Brain microvascular endothelial cell (primary cell): ENCODE data around the gene P2RX1.

Source experiments
- DNase-seq: peaks from one replicate; pipeline ENCODE4 v3.0.0-alpha.2; 2020
- H3K27ac ChIP-seq: fragments of 250-450 bp; sonication (Bioruptor Pico); 2 replicates; pipeline ENCODE4 v1.5.1; 2020; ENCODE audit warnings: mild to moderate bottlenecking, moderate library complexity
- H3K27me3 ChIP-seq: fragments of 250-450 bp; sonication (Bioruptor Pico); replicated peaks from 2 replicates; pipeline ENCODE4 v1.5.1; 2020; ENCODE audit warnings: mild to moderate bottlenecking
- H3K36me3 ChIP-seq: fragments of 250-450 bp; sonication (Bioruptor Pico); replicated peaks from 2 replicates; pipeline ENCODE4 v1.5.1; 2020; ENCODE audit warnings: mild to moderate bottlenecking
- H3K4me3 ChIP-seq: 2 replicates; pipeline ENCODE4 v1.5.1; 2011; ENCODE audit warnings: low read depth, mild to moderate bottlenecking, control low read depth, low read length, moderate library complexity
- in situ Hi-C: cut with HindIII; loops from 2 replicates; pipeline ENCODE4 v1.10.0; 2017; ENCODE audit warnings: low sequenced_read_pairs, low pct_ligation_motif_present
- TF ChIP-seq, protein P1 (sequence below): IDR thresholded peaks from 2 replicates; pipeline ENCODE4 v1.5.1; 2011; ENCODE audit warnings: low read depth, mild to moderate bottlenecking, moderate library complexity, low read length, control low read depth, inconsistent platforms; ENCODE audit errors: missing control alignments

The P2RX1 gene

DNA sequence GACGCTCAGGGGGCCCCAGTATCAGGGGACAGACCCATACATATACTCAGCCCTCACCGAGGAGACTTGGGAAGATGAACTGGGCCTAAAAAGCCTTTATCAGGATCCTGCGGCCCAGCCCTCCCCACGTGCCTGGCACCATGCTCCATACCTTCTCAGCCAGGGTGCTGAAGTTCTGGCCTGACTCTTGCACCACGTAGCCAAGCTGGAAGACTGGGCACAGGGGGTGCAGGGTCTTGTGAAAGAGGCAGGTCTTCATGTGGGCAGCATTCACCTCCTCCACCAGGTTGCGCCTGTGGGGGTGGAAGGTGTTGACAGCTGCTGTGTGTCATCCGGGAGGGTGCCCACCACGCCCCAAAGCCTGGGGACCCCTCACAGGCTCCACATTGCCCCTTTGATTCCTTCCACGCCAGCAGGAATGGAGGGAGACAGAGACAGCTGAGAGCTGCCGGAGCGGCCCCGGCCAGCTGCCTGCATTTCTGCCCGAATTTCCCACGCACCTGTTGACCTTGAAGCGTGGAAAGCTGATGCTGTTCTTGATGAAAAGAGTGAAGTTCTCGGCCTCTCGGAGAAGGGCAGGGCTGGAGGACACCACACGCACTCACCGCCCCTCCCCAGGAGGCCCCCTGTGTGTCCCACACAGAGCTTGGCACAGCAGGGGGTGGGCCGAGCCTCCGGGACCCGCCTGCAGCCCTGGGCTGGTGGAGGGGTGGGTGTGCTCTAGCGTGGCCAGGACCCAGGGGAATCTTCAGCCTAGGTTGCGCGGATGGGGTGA is 13.0 kb downstream of the P2RX1 start:
- TF ChIP-seq, protein P1, sequence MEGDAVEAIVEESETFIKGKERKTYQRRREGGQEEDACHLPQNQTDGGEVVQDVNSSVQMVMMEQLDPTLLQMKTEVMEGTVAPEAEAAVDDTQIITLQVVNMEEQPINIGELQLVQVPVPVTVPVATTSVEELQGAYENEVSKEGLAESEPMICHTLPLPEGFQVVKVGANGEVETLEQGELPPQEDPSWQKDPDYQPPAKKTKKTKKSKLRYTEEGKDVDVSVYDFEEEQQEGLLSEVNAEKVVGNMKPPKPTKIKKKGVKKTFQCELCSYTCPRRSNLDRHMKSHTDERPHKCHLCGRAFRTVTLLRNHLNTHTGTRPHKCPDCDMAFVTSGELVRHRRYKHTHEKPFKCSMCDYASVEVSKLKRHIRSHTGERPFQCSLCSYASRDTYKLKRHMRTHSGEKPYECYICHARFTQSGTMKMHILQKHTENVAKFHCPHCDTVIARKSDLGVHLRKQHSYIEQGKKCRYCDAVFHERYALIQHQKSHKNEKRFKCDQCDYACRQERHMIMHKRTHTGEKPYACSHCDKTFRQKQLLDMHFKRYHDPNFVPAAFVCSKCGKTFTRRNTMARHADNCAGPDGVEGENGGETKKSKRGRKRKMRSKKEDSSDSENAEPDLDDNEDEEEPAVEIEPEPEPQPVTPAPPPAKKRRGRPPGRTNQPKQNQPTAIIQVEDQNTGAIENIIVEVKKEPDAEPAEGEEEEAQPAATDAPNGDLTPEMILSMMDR: no peak
- Histone ChIP-seq H3K4me3 (no peak overlapping the region), H3K27me3 (no peaks in the 10 kb centered on the region), H3K36me3 (no peaks in the 10 kb centered on the region), H3K27ac (no peak overlapping the region)
- in situ Hi-C loops: no loop called here
- no peak for DNase-seq

DNA sequence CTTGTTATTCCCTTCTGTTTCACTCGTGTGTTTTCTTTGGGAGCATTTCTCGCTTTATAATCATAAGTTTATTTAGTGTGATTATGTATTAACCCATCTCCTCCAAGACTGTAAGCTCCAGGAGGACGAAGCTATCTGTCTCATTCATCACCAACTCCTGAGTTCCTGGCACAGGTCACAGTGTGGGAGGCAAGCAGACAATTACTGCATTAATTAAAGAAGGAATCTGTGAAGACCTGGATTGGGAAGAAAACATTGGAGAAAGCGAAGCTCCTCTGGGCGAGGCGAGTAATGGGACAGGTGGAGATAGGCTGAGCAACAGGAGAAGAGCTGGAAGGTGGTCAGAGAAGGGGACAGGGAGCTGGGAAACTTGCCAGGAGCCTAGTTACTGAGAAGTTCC is 15.6 kb downstream of the P2RX1 start:
- Histone ChIP-seq H3K27me3 (no peaks in the 10 kb centered on the region), H3K27ac (no peak overlapping the region), H3K36me3 (no peaks in the 10 kb centered on the region), H3K4me3 (no peak overlapping the region)
- TF ChIP-seq, protein P1: no peak
- DNase-seq: no peak
- in situ Hi-C loops: no loop called here

DNA sequence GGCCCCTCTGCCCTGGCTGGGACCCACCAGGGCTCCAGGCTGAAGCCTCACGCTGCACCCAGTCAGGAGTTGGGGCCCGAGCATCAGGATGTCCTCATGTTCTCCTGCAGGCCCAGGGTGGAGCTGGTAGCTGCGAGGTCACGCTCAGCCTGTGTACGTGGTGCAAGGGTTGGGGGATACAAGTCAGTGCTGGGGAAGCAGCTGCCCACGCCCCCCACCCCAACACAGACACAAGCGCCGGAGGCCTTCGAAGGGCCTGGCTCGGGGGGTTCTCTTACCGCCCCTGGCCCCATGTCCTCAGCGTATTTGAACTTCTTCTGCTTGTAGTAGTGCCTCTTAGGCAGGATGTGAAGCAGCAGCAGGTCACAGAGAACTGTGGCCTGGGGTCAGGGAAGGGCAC is 18.5 kb downstream of the P2RX1 start:
- DNase-seq: no peak
- in situ Hi-C loops: no loop called here
- Histone ChIP-seq H3K27me3 (no peaks in the 10 kb centered on the region), H3K36me3 (no peaks in the 10 kb centered on the region), H3K4me3 (no peak overlapping the region), H3K27ac (no peak overlapping the region)
- TF ChIP-seq, protein P1: no peak

DNA sequence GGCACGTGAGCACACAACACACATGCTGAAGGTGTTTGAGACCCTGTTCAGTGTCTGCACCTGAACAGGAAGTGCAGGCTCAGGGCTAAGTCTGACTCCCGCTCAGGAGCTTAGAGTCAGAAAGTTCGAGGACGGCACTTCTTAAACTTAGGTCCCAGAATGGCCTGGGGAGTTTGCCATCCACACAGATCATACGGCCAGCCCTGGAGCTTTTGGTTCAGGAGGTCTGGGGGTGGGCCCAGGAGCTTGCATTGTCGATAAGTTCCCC is 19.4 kb downstream of the P2RX1 start:
- Histone ChIP-seq H3K4me3 (no peak overlapping the region), H3K27ac (no peak overlapping the region), H3K36me3 (no peaks in the 10 kb centered on the region), H3K27me3 (no peaks in the 10 kb centered on the region)
- no peak for DNase-seq
- in situ Hi-C loops: no loop called here
- TF ChIP-seq, protein P1: no peak

DNA sequence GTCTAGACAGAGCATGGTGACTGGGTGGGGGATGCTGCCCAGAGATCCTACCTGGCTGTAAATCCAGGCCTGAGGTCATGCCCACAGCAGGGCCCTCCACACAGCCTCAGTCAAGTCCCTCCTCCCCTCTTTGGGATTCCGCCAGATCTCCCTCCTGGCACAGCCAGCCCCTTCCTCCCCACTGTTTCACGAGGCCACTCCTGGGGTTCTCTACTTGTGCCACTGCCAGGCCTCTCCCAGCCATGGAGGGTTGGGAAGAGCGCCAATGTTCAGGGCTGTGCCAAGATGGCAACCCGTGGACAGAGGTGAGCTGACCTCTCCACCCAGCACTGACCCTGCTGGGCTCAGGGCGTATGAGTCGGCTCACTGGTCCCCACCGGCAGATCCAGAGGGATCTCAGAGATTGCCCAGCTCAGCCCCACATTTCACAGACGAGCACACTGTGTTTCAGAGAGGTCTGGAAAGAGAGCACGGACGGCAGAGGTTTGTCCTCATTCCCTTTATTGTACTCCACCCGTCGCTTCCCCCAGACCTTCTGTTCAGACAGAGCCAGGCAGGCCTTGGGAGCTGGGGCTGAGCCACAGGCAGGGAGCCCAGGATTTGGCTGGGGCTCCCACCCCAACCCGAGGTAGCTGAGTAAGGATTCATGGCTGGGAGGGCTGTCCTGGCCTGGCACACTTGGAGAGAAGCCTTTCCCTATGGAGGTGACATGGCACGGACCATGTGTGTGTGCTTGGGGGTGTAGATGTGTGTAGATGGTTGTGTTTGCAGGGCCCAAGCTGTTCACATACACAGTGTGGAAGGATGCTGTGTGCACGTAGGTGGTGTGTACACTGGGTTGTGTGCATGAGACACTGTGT is 19.9 kb downstream of the P2RX1 start:
- Histone ChIP-seq H3K27ac (no peak overlapping the region), H3K4me3 (no peak overlapping the region), H3K27me3 (no peaks in the 10 kb centered on the region), H3K36me3 (no peaks in the 10 kb centered on the region)
- in situ Hi-C loops: no loop called here
- DNase-seq: no peak
- TF ChIP-seq, protein P1: no peak

DNA sequence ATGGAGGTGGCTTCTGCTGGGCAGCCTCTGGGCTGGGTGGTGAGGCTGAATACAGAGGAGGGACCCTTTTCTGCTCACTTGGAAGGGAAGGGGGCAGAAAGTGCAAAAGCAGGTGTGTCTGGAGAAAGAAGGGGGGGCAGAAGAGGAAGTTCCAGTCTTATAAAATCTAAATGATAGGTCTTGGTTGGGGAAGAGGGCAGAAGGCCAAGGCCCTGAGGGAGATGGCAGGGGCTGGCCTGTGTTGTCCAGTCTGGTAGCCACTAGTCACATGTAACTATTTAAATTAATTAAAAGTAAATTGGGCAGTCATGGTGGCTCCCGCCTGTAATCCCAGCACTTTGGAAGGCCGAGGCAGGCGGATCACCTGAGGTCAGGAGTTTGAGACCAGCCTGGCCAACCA is 20.9 kb downstream of the P2RX1 start:
- no peak overlapping the region for H3K4me3 ChIP-seq
- H3K36me3 ChIP-seq: no peaks in the 10 kb centered on the region
- DNase-seq: no peak
- in situ Hi-C loops: no loop called here
- TF ChIP-seq, protein P1: no peak
- H3K27ac ChIP-seq: no peak overlapping the region
- H3K27me3 ChIP-seq: no peaks in the 10 kb centered on the region
